Calu3 (cell line): ENCODE data around the gene THBS2. TPM values are rescaled to one million over a fixed set of nuclear protein-coding genes. Genes with fewer than 3 reads are reported as not detected.

Experiments used
- BruUV-seq: library from RNA; stranded (reverse); fragments of 400-500 nt; replicated peaks from 2 replicates; lab custom pipeline; 2021; lab: Mats Ljungman, UMichigan
- CTCF ChIA-PET: fragments of 300-600 bp; sonication (Branson Sonifier 250); formaldehyde crosslinking; loops from one replicate; lab custom pipeline; 2022; ENCODE audit warnings: antibody characterized with exemption; lab: Charles Lee
- DNase-seq: peaks from one replicate; pipeline ENCODE4 v3.0.0; 2022
- H3K27ac Mint-ChIP-seq: one replicate; pipeline ENCODE4 v1.8.0; 2022; ENCODE audit warnings: mixed read lengths; ENCODE audit not compliant: unreplicated experiment
- H3K27me3 Mint-ChIP-seq: one replicate; pipeline ENCODE4 v1.8.0; 2022; ENCODE audit warnings: mixed read lengths; ENCODE audit not compliant: unreplicated experiment
- H3K36me3 Mint-ChIP-seq: one replicate; pipeline ENCODE4 v1.8.0; 2022; ENCODE audit warnings: mild to moderate bottlenecking, moderate library complexity, mixed read lengths; ENCODE audit not compliant: insufficient read depth, unreplicated experiment
- H3K4me1 Mint-ChIP-seq: one replicate; pipeline ENCODE4 v1.8.0; 2022; ENCODE audit warnings: mild to moderate bottlenecking, low read depth, mixed read lengths; ENCODE audit not compliant: unreplicated experiment
- H3K4me3 Mint-ChIP-seq: one replicate; pipeline ENCODE4 v1.8.0; 2022; ENCODE audit warnings: mild to moderate bottlenecking, low read depth, moderate library complexity, mixed read lengths; ENCODE audit not compliant: unreplicated experiment
- H3K9me3 Mint-ChIP-seq: one replicate; pipeline ENCODE4 v1.8.0; 2022; ENCODE audit warnings: low read depth, mixed read lengths; ENCODE audit not compliant: unreplicated experiment
- intact Hi-C: fragments of 100-400 bp; cut with micrococcal nuclease; formaldehyde crosslinking; loops from one replicate; pipeline ENCODE4 v1.10.0; 2022; ENCODE audit not compliant: unreplicated experiment
- total RNA-seq: library from RNA; stranded (reverse); gene quantifications from 2 replicates; pipeline ENCODE4 v1.2.3, GENCODE V29; 2022
- TF ChIP-seq, protein P1 (sequence below): fragments of 200-600 bp; IDR thresholded peaks from one replicate; pipeline ENCODE4 v1.8.0; 2022; ENCODE audit warnings: antibody characterized with exemption; ENCODE audit not compliant: unreplicated experiment

Gene THBS2
- total RNA-seq, 1 experiment from 2014 or later = not detected

DNA sequence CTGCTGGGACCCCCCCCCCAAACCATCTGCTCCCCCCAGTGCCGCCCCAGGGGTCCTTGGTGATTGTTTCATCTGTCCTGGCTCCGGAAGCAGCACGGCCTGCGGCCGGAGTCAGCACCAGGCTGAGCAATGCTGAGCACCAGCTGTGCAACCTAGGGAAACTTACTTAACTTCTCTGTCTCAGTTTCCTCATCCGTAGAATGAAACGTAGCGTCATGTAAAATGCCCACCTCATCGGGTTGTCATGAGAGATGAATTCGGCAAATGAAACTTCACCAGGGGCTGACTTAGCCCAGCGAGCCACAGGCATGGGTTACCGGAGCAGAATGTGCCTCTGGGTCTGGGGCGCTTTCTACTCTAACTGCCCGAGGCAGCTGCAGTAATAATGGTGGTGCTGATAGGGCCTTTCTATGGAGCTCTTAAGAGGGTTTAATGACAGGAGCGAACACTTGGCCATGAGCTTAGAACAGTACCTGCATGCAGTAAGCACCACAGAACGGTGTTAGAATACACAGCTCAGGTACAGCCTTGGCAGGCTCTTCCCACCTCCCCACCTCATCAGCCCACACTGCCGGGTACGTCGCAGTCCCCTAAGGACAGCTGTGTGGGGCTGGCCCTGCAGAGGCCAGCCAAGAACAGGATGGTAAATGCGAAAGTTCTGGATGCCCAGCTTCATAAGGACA is 1.7 kb downstream of the THBS2 start:
- no peaks in the 10 kb centered on the region for H3K36me3 Mint-ChIP-seq
- no TSS peak for BruUV-seq
- H3K4me3 Mint-ChIP-seq = no peak overlapping the region
- no peak for DNase-seq
- H3K4me1 Mint-ChIP-seq = no peaks in the 10 kb centered on the region
- H3K9me3 Mint-ChIP-seq = peaks cover 3% of the 10 kb centered on the region
- CTCF ChIA-PET = no interaction called here
- H3K27ac Mint-ChIP-seq = no peak overlapping the region
- TF ChIP-seq, protein P1, sequence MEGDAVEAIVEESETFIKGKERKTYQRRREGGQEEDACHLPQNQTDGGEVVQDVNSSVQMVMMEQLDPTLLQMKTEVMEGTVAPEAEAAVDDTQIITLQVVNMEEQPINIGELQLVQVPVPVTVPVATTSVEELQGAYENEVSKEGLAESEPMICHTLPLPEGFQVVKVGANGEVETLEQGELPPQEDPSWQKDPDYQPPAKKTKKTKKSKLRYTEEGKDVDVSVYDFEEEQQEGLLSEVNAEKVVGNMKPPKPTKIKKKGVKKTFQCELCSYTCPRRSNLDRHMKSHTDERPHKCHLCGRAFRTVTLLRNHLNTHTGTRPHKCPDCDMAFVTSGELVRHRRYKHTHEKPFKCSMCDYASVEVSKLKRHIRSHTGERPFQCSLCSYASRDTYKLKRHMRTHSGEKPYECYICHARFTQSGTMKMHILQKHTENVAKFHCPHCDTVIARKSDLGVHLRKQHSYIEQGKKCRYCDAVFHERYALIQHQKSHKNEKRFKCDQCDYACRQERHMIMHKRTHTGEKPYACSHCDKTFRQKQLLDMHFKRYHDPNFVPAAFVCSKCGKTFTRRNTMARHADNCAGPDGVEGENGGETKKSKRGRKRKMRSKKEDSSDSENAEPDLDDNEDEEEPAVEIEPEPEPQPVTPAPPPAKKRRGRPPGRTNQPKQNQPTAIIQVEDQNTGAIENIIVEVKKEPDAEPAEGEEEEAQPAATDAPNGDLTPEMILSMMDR = no peak
- no peaks in the 10 kb centered on the region for H3K27me3 Mint-ChIP-seq
- intact Hi-C loops = no loop called here

DNA sequence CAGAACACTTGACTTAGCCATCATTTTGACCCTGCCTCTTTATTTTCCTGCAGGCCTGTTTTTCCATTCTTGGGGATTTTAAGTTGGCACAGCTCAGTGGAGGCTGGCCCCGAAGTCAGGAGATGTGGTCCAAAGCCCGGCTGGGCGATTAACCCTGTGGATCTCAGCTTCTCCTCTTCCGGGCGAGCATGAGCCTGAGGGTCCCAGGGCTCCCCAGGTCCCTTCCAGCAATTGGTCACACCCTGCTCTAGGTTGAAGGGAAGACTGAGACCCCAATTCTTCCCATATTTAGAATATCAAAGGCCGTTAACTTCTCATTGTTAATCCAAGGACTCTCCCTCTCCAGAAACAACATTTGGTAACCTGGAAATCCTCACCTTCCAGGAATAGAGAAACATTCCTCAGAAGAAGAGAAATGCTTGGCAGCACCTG is 2.3 kb downstream of the THBS2 start:
- H3K27ac Mint-ChIP-seq = no peak overlapping the region
- no peaks in the 10 kb centered on the region for H3K27me3 Mint-ChIP-seq
- intact Hi-C loops = no loop called here
- peaks cover 3% of the 10 kb centered on the region for H3K9me3 Mint-ChIP-seq
- no TSS peak for BruUV-seq
- no peak overlapping the region for H3K4me3 Mint-ChIP-seq
- H3K4me1 Mint-ChIP-seq = no peaks in the 10 kb centered on the region
- no peak for DNase-seq
- CTCF ChIA-PET = no interaction called here
- H3K36me3 Mint-ChIP-seq = no peaks in the 10 kb centered on the region
- TF ChIP-seq, protein P1 = no peak

DNA sequence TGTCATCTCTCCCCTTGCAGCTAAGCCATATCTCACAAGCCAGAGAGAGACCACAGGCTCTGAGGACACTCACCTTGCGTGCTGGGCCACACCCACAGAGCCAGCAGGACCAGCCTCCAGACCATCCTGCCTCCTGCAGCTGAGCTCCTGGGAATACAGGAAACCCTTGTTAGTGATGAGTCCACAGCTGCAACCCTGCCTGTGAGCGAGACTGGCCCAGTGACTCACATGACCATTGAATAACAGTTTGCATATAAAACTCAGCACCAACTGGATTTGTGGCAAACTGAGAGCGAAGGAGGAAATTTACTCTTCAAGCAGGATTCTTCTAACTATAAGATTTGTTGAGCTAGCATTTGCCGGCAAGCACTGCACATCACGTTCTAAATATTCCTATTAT is 3.0 kb downstream of the THBS2 start:
- H3K4me1 Mint-ChIP-seq = no peaks in the 10 kb centered on the region
- no peaks in the 10 kb centered on the region for H3K27me3 Mint-ChIP-seq
- BruUV-seq = no TSS peak
- CTCF ChIA-PET = no interaction called here
- intact Hi-C loops = no loop called here
- no peak overlapping the region for H3K27ac Mint-ChIP-seq
- TF ChIP-seq, protein P1 = no peak
- DNase-seq = peak; percentile 51
- no peaks in the 10 kb centered on the region for H3K36me3 Mint-ChIP-seq
- no peak overlapping the region for H3K4me3 Mint-ChIP-seq
- H3K9me3 Mint-ChIP-seq = peaks cover 3% of the 10 kb centered on the region

DNA sequence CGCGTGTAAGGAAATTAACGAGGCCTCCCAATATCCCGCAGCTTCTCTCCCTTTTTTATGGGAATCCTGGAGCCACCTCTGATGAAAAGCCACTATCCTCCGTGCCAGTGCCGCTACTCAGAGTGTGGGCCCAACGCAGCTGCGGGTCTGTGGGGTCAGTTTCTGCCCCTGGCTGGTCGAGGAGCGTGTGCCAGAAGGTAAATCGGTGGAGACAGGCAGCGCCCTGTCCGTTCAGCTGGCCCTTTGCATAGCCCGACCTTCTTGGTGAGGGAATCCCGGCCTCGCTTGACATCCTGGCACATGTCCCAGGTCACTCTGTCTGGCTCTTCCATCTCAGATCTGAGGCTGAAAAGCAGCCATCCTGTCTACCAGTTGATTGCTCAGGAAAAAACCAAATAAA is 4.6 kb downstream of the THBS2 start:
- CTCF ChIA-PET = no interaction called here
- TF ChIP-seq, protein P1 = no peak
- DNase-seq = no peak
- no TSS peak for BruUV-seq
- H3K36me3 Mint-ChIP-seq = no peaks in the 10 kb centered on the region
- intact Hi-C loops = no loop called here
- H3K4me1 Mint-ChIP-seq = no peaks in the 10 kb centered on the region
- H3K9me3 Mint-ChIP-seq = peaks cover 3% of the 10 kb centered on the region
- no peak overlapping the region for H3K27ac Mint-ChIP-seq
- no peak overlapping the region for H3K4me3 Mint-ChIP-seq
- no peaks in the 10 kb centered on the region for H3K27me3 Mint-ChIP-seq
